ENCODE measurements around the gene TAL2. TPM values are rescaled to one million over a fixed set of nuclear protein-coding genes. Genes with fewer than 3 reads are reported as not detected.

The TAL2 gene
- total RNA-seq = 0.12 and 0.22 TPM in 2 replicates

GRCh38 chr9:105662184-105663104, at the start of gene TAL2:
Gene TAL2 (plus strand): TSS chr9:105662457. CDS start chr9:105662497, 40 bp downstream.

GRCh38 chr9:105694190-105694847, 32.1 kb downstream of the TAL2 start, which contains the start of gene TMEM38B:
Gene TMEM38B (plus strand): TSS chr9:105694541. CDS start chr9:105694661, 120 bp downstream.

Other genes with a start within 250 kb of the TAL2 start
- gene FSD1L, start 214.4 kb upstream of the TAL2 start, total RNA-seq = 9.9 and 12.6 TPM in 2 replicates
- 26.0 and 39.6 TPM in 2 replicates for gene FKTN, start 104.3 kb upstream of the TAL2 start, total RNA-seq
- gene TMEM38B, start 32.1 kb downstream of the TAL2 start, total RNA-seq = 25.0 and 40.6 TPM in 2 replicates